Measurements from ENCODE around the gene SLC35G1. TPM values are rescaled to one million over a fixed set of nuclear protein-coding genes. Genes with fewer than 3 reads are reported as not detected.

The SLC35G1 gene
- total and polyA plus RNA-seq, 2 of the 8 experiments (the other 6 are each of a cell fraction or from before 2014, with no cell fraction given): 6.2 to 6.4 TPM

- TF ChIP-seq JUN (IDR thresholded peaks at IDR 0.05; ENCODE audit: low read depth, low read length): no peak
- TF ChIP-seq CBX5 (IDR thresholded peaks at IDR 0.05; ENCODE audit: low read depth, low read length): no peak
- TF ChIP-seq GTF2F1 (IDR thresholded peaks at IDR 0.05; ENCODE audit: borderline replicate concordance, low read depth, low read length): no peak
- TF ChIP-seq HDAC2 (IDR thresholded peaks at IDR 0.05; ENCODE audit: borderline replicate concordance in 1 of 2, low read depth in 2 of 2, low read length in 2 of 2): no peak
These were observed 26.3 kb upstream of the SLC35G1 start (continued) for GRCh38 chr10:93867525-93867924.

Data from H1 (cell line).